ENCODE measurements around the gene UVSSA.

Gene UVSSA, protein sequence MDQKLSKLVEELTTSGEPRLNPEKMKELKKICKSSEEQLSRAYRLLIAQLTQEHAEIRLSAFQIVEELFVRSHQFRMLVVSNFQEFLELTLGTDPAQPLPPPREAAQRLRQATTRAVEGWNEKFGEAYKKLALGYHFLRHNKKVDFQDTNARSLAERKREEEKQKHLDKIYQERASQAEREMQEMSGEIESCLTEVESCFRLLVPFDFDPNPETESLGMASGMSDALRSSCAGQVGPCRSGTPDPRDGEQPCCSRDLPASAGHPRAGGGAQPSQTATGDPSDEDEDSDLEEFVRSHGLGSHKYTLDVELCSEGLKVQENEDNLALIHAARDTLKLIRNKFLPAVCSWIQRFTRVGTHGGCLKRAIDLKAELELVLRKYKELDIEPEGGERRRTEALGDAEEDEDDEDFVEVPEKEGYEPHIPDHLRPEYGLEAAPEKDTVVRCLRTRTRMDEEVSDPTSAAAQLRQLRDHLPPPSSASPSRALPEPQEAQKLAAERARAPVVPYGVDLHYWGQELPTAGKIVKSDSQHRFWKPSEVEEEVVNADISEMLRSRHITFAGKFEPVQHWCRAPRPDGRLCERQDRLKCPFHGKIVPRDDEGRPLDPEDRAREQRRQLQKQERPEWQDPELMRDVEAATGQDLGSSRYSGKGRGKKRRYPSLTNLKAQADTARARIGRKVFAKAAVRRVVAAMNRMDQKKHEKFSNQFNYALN

GRCh38 chr4:1346781-1347409, at the start of gene UVSSA:
Gene UVSSA, plus strand, starts transcription at chr4:1347208. Its CDS starts 884 bp downstream, at chr4:1348092.
- in situ Hi-C loops (cut with MboI; ENCODE audit: low sequenced_read_pairs, unreplicated experiment), result loop anchor here (10.0 kb wide), 1 partner anchor 212 kb away; no protein-coding TSS in a partner anchor
- TF ChIP-seq, protein P1, sequence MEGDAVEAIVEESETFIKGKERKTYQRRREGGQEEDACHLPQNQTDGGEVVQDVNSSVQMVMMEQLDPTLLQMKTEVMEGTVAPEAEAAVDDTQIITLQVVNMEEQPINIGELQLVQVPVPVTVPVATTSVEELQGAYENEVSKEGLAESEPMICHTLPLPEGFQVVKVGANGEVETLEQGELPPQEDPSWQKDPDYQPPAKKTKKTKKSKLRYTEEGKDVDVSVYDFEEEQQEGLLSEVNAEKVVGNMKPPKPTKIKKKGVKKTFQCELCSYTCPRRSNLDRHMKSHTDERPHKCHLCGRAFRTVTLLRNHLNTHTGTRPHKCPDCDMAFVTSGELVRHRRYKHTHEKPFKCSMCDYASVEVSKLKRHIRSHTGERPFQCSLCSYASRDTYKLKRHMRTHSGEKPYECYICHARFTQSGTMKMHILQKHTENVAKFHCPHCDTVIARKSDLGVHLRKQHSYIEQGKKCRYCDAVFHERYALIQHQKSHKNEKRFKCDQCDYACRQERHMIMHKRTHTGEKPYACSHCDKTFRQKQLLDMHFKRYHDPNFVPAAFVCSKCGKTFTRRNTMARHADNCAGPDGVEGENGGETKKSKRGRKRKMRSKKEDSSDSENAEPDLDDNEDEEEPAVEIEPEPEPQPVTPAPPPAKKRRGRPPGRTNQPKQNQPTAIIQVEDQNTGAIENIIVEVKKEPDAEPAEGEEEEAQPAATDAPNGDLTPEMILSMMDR (IDR thresholded peaks at IDR 0.05; ENCODE audit: borderline replicate concordance, control extremely low read depth, extremely low read depth, insufficient read depth, missing control alignments), result no peak
- peak; percentile 100 for DNase-seq (ENCODE audit: low spot score)

- TF ChIP-seq, protein P1 (IDR thresholded peaks at IDR 0.05; ENCODE audit: borderline replicate concordance, control extremely low read depth, extremely low read depth, insufficient read depth, missing control alignments), result no peak
- in situ Hi-C loops (cut with MboI; ENCODE audit: low sequenced_read_pairs, unreplicated experiment), result no loop called here
- no peak for DNase-seq (ENCODE audit: low spot score)
These were observed 49.3 kb upstream of the UVSSA start for GRCh38 chr4:1297456-1298325.

DNA sequence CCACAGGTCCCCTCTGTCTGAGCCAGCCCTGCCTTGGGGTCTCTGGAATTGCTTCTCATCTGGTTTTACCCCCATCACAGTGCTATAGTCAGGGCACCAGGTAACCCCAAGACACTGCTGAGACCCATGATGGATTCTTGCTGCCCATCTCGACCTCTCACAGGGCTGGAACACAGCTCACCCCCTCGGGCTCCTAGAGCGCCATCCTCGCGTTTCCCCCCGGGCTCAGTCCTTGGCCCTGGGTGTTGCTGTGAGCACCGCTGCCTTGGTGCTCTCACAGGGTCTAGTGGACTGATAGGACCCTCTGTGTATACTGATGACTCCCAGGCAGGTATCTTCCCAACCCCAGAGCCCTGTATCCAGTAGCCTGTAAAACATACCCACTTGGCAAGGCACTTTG, 48.5 kb upstream of the UVSSA start:
- TF ChIP-seq, protein P1 (IDR thresholded peaks at IDR 0.05; ENCODE audit: borderline replicate concordance, control extremely low read depth, extremely low read depth, insufficient read depth, missing control alignments), result no peak
- DNase-seq (ENCODE audit: low spot score), result no peak
- in situ Hi-C loops (cut with MboI; ENCODE audit: low sequenced_read_pairs, unreplicated experiment), result no loop called here

GRCh38 chr4:1299301-1299860, 47.6 kb upstream of the UVSSA start:
- TF ChIP-seq, protein P1 (IDR thresholded peaks at IDR 0.05; ENCODE audit: borderline replicate concordance, control extremely low read depth, extremely low read depth, insufficient read depth, missing control alignments), result no peak
- no peak for DNase-seq (ENCODE audit: low spot score)
- in situ Hi-C loops (cut with MboI; ENCODE audit: low sequenced_read_pairs, unreplicated experiment), result no loop called here

- no peak for DNase-seq (ENCODE audit: low spot score)
- in situ Hi-C loops (cut with MboI; ENCODE audit: low sequenced_read_pairs, unreplicated experiment), result no loop called here
- TF ChIP-seq, protein P1 (IDR thresholded peaks at IDR 0.05; ENCODE audit: borderline replicate concordance, control extremely low read depth, extremely low read depth, insufficient read depth, missing control alignments), result no peak
These were observed 46.2 kb upstream of the UVSSA start for GRCh38 chr4:1300466-1301455.

Data from GM13976 (cell line).